ENCODE measurements around the gene PAWR. TPM values are rescaled to one million over a fixed set of nuclear protein-coding genes. Genes with fewer than 3 reads are reported as not detected.
A peak's percentile ranks its signal among the peaks of the same experiment; 100 is the strongest.
"Not testable (repeated sequence)": the region's sequence is repeated elsewhere in the genome, so short reads cannot be mapped to it uniquely, and the experiment has no call there.

The PAWR gene
- total RNA-seq, 1 donor from 2014 or later: 72.8 TPM

DNA sequence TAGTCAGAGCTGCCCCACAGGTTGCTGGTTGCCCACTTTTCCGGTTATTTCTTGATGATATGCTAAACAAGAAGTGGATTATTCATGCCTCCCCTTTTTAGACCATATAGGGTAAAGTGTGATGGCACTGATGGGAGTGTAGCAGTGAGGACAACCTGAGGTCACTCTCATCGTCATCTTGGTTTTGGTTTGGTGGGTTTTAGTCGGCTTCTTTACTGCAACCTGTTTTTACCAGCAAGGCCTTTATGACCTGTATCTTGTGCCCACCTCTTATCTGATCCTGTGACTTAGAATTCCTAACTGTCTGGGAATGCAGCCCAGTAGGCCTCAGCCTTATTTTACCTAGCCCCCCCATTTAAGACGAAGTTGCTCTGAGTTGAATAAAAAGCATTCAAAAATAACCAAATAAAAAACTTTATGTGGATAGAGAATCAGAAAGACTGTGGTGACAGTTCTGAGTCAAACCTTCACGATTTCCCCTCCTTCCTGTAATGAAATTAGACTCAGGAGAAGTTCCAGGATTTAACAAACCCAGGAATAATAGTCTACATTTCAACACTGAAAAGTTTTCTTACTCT, 144.2 kb downstream of the PAWR start:
- Mint-ChIP-seq H3K36me3 (peaks cover 15% of the 10 kb centered on the region), H3K4me3 (no peak overlapping the region), H3K27ac (peak overlapping the region; percentile 94), H3K4me1 (ENCODE audit: unreplicated experiment) (peaks cover 16% of the 10 kb centered on the region), H3K9me3 (peaks cover 6% of the 10 kb centered on the region), H3K27me3 (no peaks in the 10 kb centered on the region)
- no peak for DNase-seq (ENCODE audit: extremely low spot score, unreplicated experiment)
- TF ChIP-seq, protein P1, sequence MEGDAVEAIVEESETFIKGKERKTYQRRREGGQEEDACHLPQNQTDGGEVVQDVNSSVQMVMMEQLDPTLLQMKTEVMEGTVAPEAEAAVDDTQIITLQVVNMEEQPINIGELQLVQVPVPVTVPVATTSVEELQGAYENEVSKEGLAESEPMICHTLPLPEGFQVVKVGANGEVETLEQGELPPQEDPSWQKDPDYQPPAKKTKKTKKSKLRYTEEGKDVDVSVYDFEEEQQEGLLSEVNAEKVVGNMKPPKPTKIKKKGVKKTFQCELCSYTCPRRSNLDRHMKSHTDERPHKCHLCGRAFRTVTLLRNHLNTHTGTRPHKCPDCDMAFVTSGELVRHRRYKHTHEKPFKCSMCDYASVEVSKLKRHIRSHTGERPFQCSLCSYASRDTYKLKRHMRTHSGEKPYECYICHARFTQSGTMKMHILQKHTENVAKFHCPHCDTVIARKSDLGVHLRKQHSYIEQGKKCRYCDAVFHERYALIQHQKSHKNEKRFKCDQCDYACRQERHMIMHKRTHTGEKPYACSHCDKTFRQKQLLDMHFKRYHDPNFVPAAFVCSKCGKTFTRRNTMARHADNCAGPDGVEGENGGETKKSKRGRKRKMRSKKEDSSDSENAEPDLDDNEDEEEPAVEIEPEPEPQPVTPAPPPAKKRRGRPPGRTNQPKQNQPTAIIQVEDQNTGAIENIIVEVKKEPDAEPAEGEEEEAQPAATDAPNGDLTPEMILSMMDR (conservative IDR thresholded peaks at IDR 0.05): no peak

DNA sequence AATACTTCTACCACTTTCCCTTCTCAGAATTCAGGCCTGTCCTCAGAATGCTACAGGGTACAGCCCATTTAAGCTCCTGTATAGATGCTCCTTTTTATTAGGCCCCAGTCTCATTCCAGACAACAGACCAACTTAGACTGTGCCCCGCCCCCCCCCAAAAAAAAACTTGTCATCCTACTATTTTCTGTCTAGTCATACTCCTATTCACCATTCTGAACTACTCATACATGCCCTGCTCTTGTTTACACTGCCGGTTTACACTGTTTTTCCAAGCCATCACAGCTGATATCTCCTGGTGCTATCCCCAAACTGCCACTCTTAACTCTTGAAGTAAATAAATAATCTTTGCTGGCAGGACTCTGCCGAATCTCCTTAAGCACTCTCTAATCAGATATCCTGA, 146.3 kb downstream of the PAWR start:
- not testable (repeated sequence) for H3K9me3 Mint-ChIP-seq; H3K4me3 Mint-ChIP-seq; DNase-seq (ENCODE audit: extremely low spot score, unreplicated experiment); H3K36me3 Mint-ChIP-seq; H3K27me3 Mint-ChIP-seq
- Mint-ChIP-seq H3K4me1 (ENCODE audit: unreplicated experiment) (peaks cover 16% of the 10 kb centered on the region), H3K27ac (peak overlapping the region; percentile 52)

- Mint-ChIP-seq H3K4me1 (ENCODE audit: unreplicated experiment) (peaks cover 5% of the 10 kb centered on the region), H3K4me3 (no peak overlapping the region), H3K27me3 (no peaks in the 10 kb centered on the region), H3K27ac (no peak overlapping the region), H3K36me3 (peaks cover 9% of the 10 kb centered on the region), H3K9me3 (peaks cover 17% of the 10 kb centered on the region)
- TF ChIP-seq, protein P1 (conservative IDR thresholded peaks at IDR 0.05): no peak
- DNase-seq (ENCODE audit: extremely low spot score, unreplicated experiment): no peak
These were observed 153.1 kb downstream of the PAWR start for GRCh38 chr12:79537675-79538074.

- Mint-ChIP-seq H3K9me3 (peaks cover 17% of the 10 kb centered on the region), H3K36me3 (peaks cover 9% of the 10 kb centered on the region), H3K4me1 (ENCODE audit: unreplicated experiment) (peaks cover 5% of the 10 kb centered on the region), H3K27me3 (no peaks in the 10 kb centered on the region), H3K4me3 (no peak overlapping the region), H3K27ac (no peak overlapping the region)
- DNase-seq (ENCODE audit: extremely low spot score, unreplicated experiment): no peak
- TF ChIP-seq, protein P1 (conservative IDR thresholded peaks at IDR 0.05): no peak
These were observed 155.0 kb downstream of the PAWR start for GRCh38 chr12:79535751-79536150.

Other genes with a start within 250 kb of the PAWR start
- gene PPP1R12A, start 244.1 kb upstream of the PAWR start, total RNA-seq (ENCODE audit: low replicate concordance): 67.0 and 78.2 TPM in 2 replicates

Data from type B pancreatic cell (in vitro differentiated cells).